ENCODE results near the gene IGSF11. TPM values are rescaled to one million over a fixed set of nuclear protein-coding genes. Genes with fewer than 3 reads are reported as not detected.
"Not testable (repeated sequence)": the region's sequence is repeated elsewhere in the genome, so short reads cannot be mapped to it uniquely, and the experiment has no call there.

Gene IGSF11
- total and polyA plus RNA-seq, 5 donors from 2014 or later: not detected

DNA sequence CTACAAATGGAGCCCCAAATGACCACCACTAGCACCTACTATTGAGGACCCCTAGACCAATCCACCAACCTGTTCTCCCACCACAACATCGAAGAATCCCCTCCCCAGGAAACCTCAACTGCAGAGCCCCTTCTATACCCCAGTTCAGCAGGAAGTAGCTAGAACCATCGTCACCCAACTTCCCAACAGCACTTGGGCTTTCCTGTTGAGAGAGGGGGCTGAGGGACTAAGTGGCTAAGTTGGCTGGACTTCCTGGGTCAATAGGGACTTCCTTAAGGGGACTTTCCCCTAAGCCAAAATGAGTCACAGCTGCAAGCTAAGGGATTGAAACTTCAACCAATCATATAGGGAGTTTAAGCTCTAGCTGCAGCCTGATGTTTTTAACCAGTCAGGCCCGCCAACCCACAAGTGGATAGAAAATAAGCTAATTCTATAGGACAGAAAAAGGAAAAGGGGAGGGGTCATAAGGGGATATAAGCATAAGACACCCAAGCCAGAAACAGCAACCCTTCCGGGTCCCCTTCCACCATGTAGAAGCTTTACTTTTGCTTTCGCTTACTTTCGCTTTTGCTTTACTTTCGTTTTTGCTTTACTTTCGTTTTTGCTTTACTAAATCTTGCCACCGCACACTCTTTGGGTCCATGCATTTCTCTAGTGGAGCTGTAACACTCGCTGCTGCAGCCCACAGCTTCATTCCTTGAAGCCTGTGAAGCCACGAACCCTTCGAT lies 183.0 kb downstream of the IGSF11 start:
- H3K27ac Mint-ChIP-seq; H3K9me3 ChIP-seq (ENCODE audit: control insufficient read depth in 2 of 2, low read length in 2 of 2); H3K36me3 ChIP-seq (ENCODE audit: control insufficient read depth, insufficient read depth, low read length); H3K4me1 Mint-ChIP-seq; H3K36me3 Mint-ChIP-seq; H3K4me1 ChIP-seq (ENCODE audit: control insufficient read depth, insufficient read depth, low read length, poor library complexity, severe bottlenecking); H3K27me3 ChIP-seq (ENCODE audit: control insufficient read depth, insufficient read depth, low read length); ATAC-seq (ENCODE audit: low read depth in 2 of 2); H3K27ac ChIP-seq (ENCODE audit: insufficient read depth, low read length, poor library complexity, severe bottlenecking); H3K27me3 Mint-ChIP-seq; H3K9me3 Mint-ChIP-seq: not testable (repeated sequence)
- H3K4me3 Mint-ChIP-seq: peak overlapping the region in 1 of 4 donors; percentile 91
- peak in 1 of 3 donors; percentile 39 for DNase-seq
- peak overlapping the region; percentile 26 for H3K4me3 ChIP-seq (ENCODE audit: low read depth, low read length)

DNA sequence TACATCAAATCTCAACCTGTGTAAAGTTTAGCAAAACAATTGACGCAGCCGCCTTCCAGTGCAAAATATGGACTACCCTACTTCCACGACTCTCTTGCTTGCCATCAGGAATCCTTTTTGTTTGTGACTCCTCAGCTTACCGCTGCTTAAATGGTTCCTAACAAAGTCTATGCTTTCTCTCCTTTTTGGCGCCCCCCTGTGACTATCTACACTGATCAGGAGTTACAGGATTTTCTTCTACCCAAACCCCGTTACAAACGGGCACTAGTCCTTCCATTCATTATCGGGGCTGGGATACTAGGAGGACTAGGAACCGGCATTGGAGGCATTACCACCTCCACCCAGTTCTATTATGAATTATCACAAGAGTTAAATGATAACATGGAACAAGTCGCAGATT lies 184.0 kb downstream of the IGSF11 start:
- H3K4me1 ChIP-seq (ENCODE audit: control insufficient read depth, insufficient read depth, low read length, poor library complexity, severe bottlenecking): no peaks in the 10 kb centered on the region
- Mint-ChIP-seq H3K27me3 (peaks cover 4% of the 10 kb centered on the region), H3K4me3 (no peak overlapping the region), H3K9me3 (peaks cover 0 to 10% (median 1%) of the 10 kb centered on the region in 7 donors), H3K27ac (no peak overlapping the region), H3K4me1 (peaks cover 0 to 6% (median 0%) of the 10 kb centered on the region in 4 donors), H3K36me3 (no peaks in the 10 kb centered on the region)
- H3K36me3 ChIP-seq (ENCODE audit: control insufficient read depth, insufficient read depth, low read length): no peaks in the 10 kb centered on the region
- no peak for DNase-seq
- no peak overlapping the region for H3K4me3 ChIP-seq (ENCODE audit: low read depth, low read length)
- H3K27ac ChIP-seq (ENCODE audit: insufficient read depth, low read length, poor library complexity, severe bottlenecking): no peak overlapping the region
- no peak for ATAC-seq (ENCODE audit: low read depth in 2 of 2)
- no peaks in the 10 kb centered on the region for H3K27me3 ChIP-seq (ENCODE audit: control insufficient read depth, insufficient read depth, low read length)
- H3K9me3 ChIP-seq (ENCODE audit: control insufficient read depth in 2 of 2, low read length in 2 of 2): no peaks in the 10 kb centered on the region

Other genes starting within 250 kb of the IGSF11 start
- not detected for gene TEX55, start 111.3 kb upstream of the IGSF11 start, total RNA-seq
- gene TEX55, start 111.3 kb upstream of the IGSF11 start, polyA plus RNA-seq: not detected
- not detected for gene UPK1B, start 138.8 kb upstream of the IGSF11 start, total RNA-seq
- not detected for gene UPK1B, start 138.8 kb upstream of the IGSF11 start, polyA plus RNA-seq
- gene B4GALT4, start 206.0 kb upstream of the IGSF11 start, total RNA-seq: 13.1 TPM
- gene B4GALT4, start 206.0 kb upstream of the IGSF11 start, polyA plus RNA-seq: 1 to 10 TPM; 6.4 to 8.0 (median 7.3) TPM